ENCODE data around the gene CUX1.

Gene CUX1

DNA sequence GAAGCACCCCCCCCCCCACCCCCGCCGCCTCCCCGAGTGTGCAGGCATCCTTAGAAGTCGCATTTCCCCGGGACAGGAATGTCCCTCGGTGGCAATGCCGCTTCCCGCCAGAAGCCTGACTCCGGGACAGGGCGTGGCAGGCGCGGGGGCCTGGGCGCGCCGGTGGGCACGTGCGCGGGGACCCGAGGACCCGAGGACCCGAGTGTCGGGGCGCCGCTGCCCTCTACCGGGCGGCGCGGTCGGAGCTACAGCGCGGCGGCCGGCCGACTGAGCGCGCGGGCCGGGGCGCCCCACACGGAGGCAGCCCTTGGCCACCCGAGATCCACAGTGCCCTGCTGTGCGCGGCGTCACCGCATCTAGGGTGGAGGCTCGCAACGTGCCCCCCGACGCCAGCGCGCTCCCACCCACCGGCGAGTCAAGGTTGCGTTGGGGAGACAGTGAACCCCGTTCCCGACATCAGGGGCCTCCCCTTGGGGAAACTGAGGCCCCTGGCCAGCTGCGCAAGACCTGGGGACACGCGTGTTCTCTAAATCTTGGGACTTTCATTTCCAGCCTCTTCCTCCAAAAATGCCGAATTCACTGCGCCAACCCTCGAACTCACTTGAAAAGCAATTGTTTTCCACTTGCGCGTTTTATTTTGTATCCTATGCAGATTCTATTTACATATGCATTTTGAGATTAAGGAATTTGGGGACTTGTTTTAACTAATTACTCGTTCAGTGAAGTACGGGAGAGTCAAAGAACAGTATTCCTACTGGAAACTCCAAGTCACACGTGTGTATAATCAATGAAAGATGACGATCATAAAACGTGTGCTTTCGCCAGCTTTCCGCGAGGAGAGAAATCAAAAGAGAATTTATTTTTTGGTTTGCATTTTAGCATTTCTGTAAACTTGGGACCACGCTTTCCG, 3.1 kb upstream of the CUX1 start (continued):
- TF ChIP-seq, protein P1, sequence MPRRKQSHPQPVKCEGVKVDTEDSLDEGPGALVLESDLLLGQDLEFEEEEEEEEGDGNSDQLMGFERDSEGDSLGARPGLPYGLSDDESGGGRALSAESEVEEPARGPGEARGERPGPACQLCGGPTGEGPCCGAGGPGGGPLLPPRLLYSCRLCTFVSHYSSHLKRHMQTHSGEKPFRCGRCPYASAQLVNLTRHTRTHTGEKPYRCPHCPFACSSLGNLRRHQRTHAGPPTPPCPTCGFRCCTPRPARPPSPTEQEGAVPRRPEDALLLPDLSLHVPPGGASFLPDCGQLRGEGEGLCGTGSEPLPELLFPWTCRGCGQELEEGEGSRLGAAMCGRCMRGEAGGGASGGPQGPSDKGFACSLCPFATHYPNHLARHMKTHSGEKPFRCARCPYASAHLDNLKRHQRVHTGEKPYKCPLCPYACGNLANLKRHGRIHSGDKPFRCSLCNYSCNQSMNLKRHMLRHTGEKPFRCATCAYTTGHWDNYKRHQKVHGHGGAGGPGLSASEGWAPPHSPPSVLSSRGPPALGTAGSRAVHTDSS (tag by site-specific recombination; IDR thresholded peaks at IDR 0.05) = 0 out of 2 replicates have a peak, but pooled peaks have one; percentile 14
- TF ChIP-seq ZNF274 (IDR thresholded peaks at IDR 0.05; ENCODE audit: low read length) (no peak), ZNF274 (tag by site-specific recombination; IDR thresholded peaks at IDR 0.05; ENCODE audit: borderline replicate concordance) (no peak), GFI1B (tag by site-specific recombination; IDR thresholded peaks at IDR 0.05) (no peak), ZBTB1 (tag by site-specific recombination; IDR thresholded peaks at IDR 0.05) (no peak), ZNF664 (tag by site-specific recombination; IDR thresholded peaks at IDR 0.05) (no peak), SP3 (tag by site-specific recombination; IDR thresholded peaks at IDR 0.05) (no peak), RBAK (tag by site-specific recombination; IDR thresholded peaks at IDR 0.05) (no peak), ZNF624 (tag by site-specific recombination; IDR thresholded peaks at IDR 0.05) (no peak), ZFP69B (tag by site-specific recombination; IDR thresholded peaks at IDR 0.05) (no peak), ZNF140 (tag by site-specific recombination; IDR thresholded peaks at IDR 0.05) (no peak), ZBTB48 (tag by site-specific recombination; IDR thresholded peaks at IDR 0.05) (no peak), SETDB1 (IDR thresholded peaks at IDR 0.05; ENCODE audit: insufficient read length, low read length) (no peak), ZNF214 (tag by site-specific recombination; IDR thresholded peaks at IDR 0.05; ENCODE audit: borderline replicate concordance) (no peak), SCRT1 (tag by site-specific recombination; IDR thresholded peaks at IDR 0.05; ENCODE audit: borderline replicate concordance) (no peak), ZNF16 (tag by site-specific recombination; IDR thresholded peaks at IDR 0.05; ENCODE audit: low read depth) (no peak), ZBTB8A (tag by site-specific recombination; IDR thresholded peaks at IDR 0.05) (peak; percentile 70), ZNF530 (tag by site-specific recombination; IDR thresholded peaks at IDR 0.05; ENCODE audit: low read depth) (no peak), GLI4 (tag by site-specific recombination; IDR thresholded peaks at IDR 0.05) (no peak), ZNF48 (tag by site-specific recombination; IDR thresholded peaks at IDR 0.05) (no peak), ZFP3 (tag by site-specific recombination; IDR thresholded peaks at IDR 0.05; ENCODE audit: low read depth) (no peak), ZNF423 (tag by site-specific recombination; IDR thresholded peaks at IDR 0.05) (peak; percentile 76; the same call in 1 of the 2 replicates), IKZF3 (tag by site-specific recombination; IDR thresholded peaks at IDR 0.05) (0 out of 2 replicates have a peak, but pooled peaks have one; percentile 9), ZNF555 (tag by site-specific recombination; conservative IDR thresholded peaks at IDR 0.05) (no peak), ZNF76 (tag by site-specific recombination; IDR thresholded peaks at IDR 0.05; ENCODE audit: borderline replicate concordance, low read depth) (no peak; the same call in 1 of the 2 replicates), ZNF660 (tag by site-specific recombination; IDR thresholded peaks at IDR 0.05) (0 out of 2 replicates have a peak, but pooled peaks have one; percentile 18)
- TF ChIP-seq, protein P2, sequence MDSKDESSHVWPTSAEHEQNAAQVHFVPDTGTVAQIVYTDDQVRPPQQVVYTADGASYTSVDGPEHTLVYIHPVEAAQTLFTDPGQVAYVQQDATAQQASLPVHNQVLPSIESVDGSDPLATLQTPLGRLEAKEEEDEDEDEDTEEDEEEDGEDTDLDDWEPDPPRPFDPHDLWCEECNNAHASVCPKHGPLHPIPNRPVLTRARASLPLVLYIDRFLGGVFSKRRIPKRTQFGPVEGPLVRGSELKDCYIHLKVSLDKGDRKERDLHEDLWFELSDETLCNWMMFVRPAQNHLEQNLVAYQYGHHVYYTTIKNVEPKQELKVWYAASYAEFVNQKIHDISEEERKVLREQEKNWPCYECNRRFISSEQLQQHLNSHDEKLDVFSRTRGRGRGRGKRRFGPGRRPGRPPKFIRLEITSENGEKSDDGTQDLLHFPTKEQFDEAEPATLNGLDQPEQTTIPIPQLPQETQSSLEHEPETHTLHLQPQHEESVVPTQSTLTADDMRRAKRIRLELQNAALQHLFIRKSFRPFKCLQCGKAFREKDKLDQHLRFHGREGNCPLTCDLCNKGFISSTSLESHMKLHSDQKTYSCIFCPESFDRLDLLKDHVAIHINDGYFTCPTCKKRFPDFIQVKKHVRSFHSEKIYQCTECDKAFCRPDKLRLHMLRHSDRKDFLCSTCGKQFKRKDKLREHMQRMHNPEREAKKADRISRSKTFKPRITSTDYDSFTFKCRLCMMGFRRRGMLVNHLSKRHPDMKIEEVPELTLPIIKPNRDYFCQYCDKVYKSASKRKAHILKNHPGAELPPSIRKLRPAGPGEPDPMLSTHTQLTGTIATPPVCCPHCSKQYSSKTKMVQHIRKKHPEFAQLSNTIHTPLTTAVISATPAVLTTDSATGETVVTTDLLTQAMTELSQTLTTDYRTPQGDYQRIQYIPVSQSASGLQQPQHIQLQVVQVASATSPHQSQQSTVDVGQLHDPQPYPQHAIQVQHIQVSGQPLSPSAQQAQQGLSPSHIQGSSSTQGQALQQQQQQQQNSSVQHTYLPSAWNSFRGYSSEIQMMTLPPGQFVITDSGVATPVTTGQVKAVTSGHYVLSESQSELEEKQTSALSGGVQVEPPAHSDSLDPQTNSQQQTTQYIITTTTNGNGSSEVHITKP (tag by site-specific recombination; IDR thresholded peaks at IDR 0.05) = no peak
- TF ChIP-seq, protein P3, sequence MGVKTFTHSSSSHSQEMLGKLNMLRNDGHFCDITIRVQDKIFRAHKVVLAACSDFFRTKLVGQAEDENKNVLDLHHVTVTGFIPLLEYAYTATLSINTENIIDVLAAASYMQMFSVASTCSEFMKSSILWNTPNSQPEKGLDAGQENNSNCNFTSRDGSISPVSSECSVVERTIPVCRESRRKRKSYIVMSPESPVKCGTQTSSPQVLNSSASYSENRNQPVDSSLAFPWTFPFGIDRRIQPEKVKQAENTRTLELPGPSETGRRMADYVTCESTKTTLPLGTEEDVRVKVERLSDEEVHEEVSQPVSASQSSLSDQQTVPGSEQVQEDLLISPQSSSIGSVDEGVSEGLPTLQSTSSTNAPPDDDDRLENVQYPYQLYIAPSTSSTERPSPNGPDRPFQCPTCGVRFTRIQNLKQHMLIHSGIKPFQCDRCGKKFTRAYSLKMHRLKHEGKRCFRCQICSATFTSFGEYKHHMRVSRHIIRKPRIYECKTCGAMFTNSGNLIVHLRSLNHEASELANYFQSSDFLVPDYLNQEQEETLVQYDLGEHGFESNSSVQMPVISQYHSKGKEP (tag by site-specific recombination; IDR thresholded peaks at IDR 0.05) = 0 out of 2 replicates have a peak, but pooled peaks have one; percentile 45
- TF ChIP-seq, protein P4, sequence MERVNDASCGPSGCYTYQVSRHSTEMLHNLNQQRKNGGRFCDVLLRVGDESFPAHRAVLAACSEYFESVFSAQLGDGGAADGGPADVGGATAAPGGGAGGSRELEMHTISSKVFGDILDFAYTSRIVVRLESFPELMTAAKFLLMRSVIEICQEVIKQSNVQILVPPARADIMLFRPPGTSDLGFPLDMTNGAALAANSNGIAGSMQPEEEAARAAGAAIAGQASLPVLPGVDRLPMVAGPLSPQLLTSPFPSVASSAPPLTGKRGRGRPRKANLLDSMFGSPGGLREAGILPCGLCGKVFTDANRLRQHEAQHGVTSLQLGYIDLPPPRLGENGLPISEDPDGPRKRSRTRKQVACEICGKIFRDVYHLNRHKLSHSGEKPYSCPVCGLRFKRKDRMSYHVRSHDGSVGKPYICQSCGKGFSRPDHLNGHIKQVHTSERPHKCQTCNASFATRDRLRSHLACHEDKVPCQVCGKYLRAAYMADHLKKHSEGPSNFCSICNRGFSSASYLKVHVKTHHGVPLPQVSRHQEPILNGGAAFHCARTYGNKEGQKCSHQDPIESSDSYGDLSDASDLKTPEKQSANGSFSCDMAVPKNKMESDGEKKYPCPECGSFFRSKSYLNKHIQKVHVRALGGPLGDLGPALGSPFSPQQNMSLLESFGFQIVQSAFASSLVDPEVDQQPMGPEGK (tag by site-specific recombination; IDR thresholded peaks at IDR 0.05) = no peak
- TF ChIP-seq, protein P5, sequence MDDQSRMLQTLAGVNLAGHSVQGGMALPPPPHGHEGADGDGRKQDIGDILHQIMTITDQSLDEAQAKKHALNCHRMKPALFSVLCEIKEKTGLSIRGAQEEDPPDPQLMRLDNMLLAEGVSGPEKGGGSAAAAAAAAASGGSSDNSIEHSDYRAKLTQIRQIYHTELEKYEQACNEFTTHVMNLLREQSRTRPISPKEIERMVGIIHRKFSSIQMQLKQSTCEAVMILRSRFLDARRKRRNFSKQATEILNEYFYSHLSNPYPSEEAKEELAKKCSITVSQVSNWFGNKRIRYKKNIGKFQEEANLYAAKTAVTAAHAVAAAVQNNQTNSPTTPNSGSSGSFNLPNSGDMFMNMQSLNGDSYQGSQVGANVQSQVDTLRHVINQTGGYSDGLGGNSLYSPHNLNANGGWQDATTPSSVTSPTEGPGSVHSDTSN (CRISPR knock-in tag; IDR thresholded peaks at IDR 0.05) = 0 out of 2 replicates have a peak, but pooled peaks have one; percentile 43
